Measurements from ENCODE around the gene MS4A7.

MS4A7 gene

DNA sequence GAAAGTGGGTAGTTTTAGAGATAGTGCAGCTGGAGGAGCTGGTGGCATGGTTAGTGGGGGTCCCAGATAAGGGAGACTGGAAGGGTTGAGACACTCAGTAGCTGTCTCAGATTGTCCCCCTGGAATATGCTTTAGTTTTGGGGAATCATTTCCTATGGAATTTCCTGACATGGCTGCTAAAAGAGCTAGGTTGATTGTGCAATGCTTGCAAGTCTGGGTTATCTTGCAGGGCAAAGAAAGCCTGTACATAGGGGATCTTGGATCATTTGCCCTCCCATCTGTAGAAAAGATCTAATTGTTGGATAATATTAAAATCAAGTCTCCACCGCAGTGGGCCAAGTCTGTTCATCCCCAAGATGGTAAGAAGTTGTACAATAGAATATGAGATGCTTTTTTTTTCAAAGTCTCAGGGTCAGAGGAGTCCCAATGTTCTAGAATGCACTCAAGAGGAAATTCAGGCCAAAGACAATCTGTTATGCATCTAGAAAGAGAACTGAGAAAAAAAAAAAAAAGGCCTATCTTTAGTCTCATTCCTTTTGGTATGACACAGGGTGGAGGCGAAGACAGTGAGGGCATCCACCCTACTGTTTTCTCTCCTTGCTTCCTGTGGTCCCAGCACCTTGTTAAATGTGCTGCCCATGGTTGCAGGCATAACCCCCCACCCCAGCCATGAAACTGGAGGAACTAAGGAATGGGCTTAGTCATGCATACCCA, 31.1 kb upstream of the MS4A7 start:
- H3K79me2 ChIP-seq (ENCODE audit: insufficient read depth, low read length): no peaks in the 10 kb centered on the region
- H3K36me3 ChIP-seq (ENCODE audit: insufficient read depth, low read length): no peaks in the 10 kb centered on the region
- H3K4me3 ChIP-seq (ENCODE audit: low read length, poor library complexity, severe bottlenecking): no peak overlapping the region
- H3K9me2 ChIP-seq (replicated peaks; ENCODE audit: low read depth, low read length): no peaks in the 10 kb centered on the region
- no peaks in the 10 kb centered on the region for H3K9me3 ChIP-seq (ENCODE audit: insufficient read depth, low read depth, low read length)
- no peaks in the 10 kb centered on the region for H3K27me3 ChIP-seq (ENCODE audit: insufficient read depth, low read length, poor library complexity, severe bottlenecking)
- H3F3A ChIP-seq (ENCODE audit: low read depth): no peaks in the 10 kb centered on the region
- no peak overlapping the region for H3K4me2 ChIP-seq (ENCODE audit: low read depth, low read length, poor library complexity, severe bottlenecking)
- no peaks in the 10 kb centered on the region for H3K4me1 ChIP-seq (ENCODE audit: insufficient read depth, low read length, poor library complexity, severe bottlenecking)
- TF ChIP-seq, protein P1, sequence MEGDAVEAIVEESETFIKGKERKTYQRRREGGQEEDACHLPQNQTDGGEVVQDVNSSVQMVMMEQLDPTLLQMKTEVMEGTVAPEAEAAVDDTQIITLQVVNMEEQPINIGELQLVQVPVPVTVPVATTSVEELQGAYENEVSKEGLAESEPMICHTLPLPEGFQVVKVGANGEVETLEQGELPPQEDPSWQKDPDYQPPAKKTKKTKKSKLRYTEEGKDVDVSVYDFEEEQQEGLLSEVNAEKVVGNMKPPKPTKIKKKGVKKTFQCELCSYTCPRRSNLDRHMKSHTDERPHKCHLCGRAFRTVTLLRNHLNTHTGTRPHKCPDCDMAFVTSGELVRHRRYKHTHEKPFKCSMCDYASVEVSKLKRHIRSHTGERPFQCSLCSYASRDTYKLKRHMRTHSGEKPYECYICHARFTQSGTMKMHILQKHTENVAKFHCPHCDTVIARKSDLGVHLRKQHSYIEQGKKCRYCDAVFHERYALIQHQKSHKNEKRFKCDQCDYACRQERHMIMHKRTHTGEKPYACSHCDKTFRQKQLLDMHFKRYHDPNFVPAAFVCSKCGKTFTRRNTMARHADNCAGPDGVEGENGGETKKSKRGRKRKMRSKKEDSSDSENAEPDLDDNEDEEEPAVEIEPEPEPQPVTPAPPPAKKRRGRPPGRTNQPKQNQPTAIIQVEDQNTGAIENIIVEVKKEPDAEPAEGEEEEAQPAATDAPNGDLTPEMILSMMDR (conservative IDR thresholded peaks at IDR 0.05; ENCODE audit: low read length): no peak
- no peak overlapping the region for H2AFZ ChIP-seq (ENCODE audit: low read length)
- no peaks in the 10 kb centered on the region for H4K20me1 ChIP-seq (ENCODE audit: insufficient read depth, low read length, poor library complexity, severe bottlenecking)
- no peak overlapping the region for H3K9ac ChIP-seq (ENCODE audit: low read depth, low read length, poor library complexity, severe bottlenecking)

- Histone ChIP-seq H3K9me2 (replicated peaks; ENCODE audit: low read depth, low read length) (no peaks in the 10 kb centered on the region), H3K79me2 (ENCODE audit: insufficient read depth, low read length) (no peaks in the 10 kb centered on the region), H3K4me2 (ENCODE audit: low read depth, low read length, poor library complexity, severe bottlenecking) (no peak overlapping the region), H3K4me3 (ENCODE audit: low read length, poor library complexity, severe bottlenecking) (no peak overlapping the region), H3K27me3 (ENCODE audit: insufficient read depth, low read length, poor library complexity, severe bottlenecking) (no peaks in the 10 kb centered on the region), H3K4me1 (ENCODE audit: insufficient read depth, low read length, poor library complexity, severe bottlenecking) (no peaks in the 10 kb centered on the region), H3K36me3 (ENCODE audit: insufficient read depth, low read length) (no peaks in the 10 kb centered on the region), H4K20me1 (ENCODE audit: insufficient read depth, low read length, poor library complexity, severe bottlenecking) (no peaks in the 10 kb centered on the region), H3F3A (ENCODE audit: low read depth) (no peaks in the 10 kb centered on the region), H3K9ac (ENCODE audit: low read depth, low read length, poor library complexity, severe bottlenecking) (no peak overlapping the region), H3K9me3 (ENCODE audit: insufficient read depth, low read depth, low read length) (no peaks in the 10 kb centered on the region), H2AFZ (ENCODE audit: low read length) (no peak overlapping the region)
- TF ChIP-seq, protein P1 (conservative IDR thresholded peaks at IDR 0.05; ENCODE audit: low read length): peak; percentile 50
- no peak for TF ChIP-seq EZH2phosphoT487 (IDR thresholded peaks at IDR 0.05; ENCODE audit: borderline replicate concordance)
These were observed 30.2 kb upstream of the MS4A7 start for GRCh38 chr11:60348116-60348515.

- H3K36me3 ChIP-seq (ENCODE audit: insufficient read depth, low read length): no peaks in the 10 kb centered on the region
- TF ChIP-seq, protein P1 (conservative IDR thresholded peaks at IDR 0.05; ENCODE audit: low read length): no peak
- no peak for TF ChIP-seq EZH2phosphoT487 (IDR thresholded peaks at IDR 0.05; ENCODE audit: borderline replicate concordance)
- no peak overlapping the region for H3K9ac ChIP-seq (ENCODE audit: low read depth, low read length, poor library complexity, severe bottlenecking)
- no peaks in the 10 kb centered on the region for H3K27me3 ChIP-seq (ENCODE audit: insufficient read depth, low read length, poor library complexity, severe bottlenecking)
- H3K9me3 ChIP-seq (ENCODE audit: insufficient read depth, low read depth, low read length): 0 out of 2 replicates have a peak, but pooled peaks cover 1% of the 10 kb centered on the region
- no peak overlapping the region for H3K4me3 ChIP-seq (ENCODE audit: low read length, poor library complexity, severe bottlenecking)
- H4K20me1 ChIP-seq (ENCODE audit: insufficient read depth, low read length, poor library complexity, severe bottlenecking): no peaks in the 10 kb centered on the region
- H3F3A ChIP-seq (ENCODE audit: low read depth): no peaks in the 10 kb centered on the region
- no peak overlapping the region for H3K4me2 ChIP-seq (ENCODE audit: low read depth, low read length, poor library complexity, severe bottlenecking)
- H2AFZ ChIP-seq (ENCODE audit: low read length): no peak overlapping the region
- H3K79me2 ChIP-seq (ENCODE audit: insufficient read depth, low read length): no peaks in the 10 kb centered on the region
- H3K9me2 ChIP-seq (replicated peaks; ENCODE audit: low read depth, low read length): no peaks in the 10 kb centered on the region
- H3K4me1 ChIP-seq (ENCODE audit: insufficient read depth, low read length, poor library complexity, severe bottlenecking): no peaks in the 10 kb centered on the region
These were observed 28.3 kb upstream of the MS4A7 start for GRCh38 chr11:60349990-60350389.
